GM21717 (cell line): ENCODE measurements around the gene ZNF611.
A peak's percentile ranks its signal among the peaks of the same experiment; 100 is the strongest.
"Not testable (repeated sequence)": the region's sequence is repeated elsewhere in the genome, so short reads cannot be mapped to it uniquely, and the experiment has no call there.

ENCODE experiments used
- ATAC-seq: cut with Tn5 transposase; IDR thresholded peaks from one replicate; pipeline ENCODE4 v1.9.1; 2021; ENCODE audit warnings: mild to moderate bottlenecking, moderate library complexity; ENCODE audit not compliant: unreplicated experiment

Gene ZNF611

GRCh38 chr19:52734893-52735661, at the start of gene ZNF611:
Gene ZNF611 (minus strand): TSS chr19:52735044. CDS start chr19:52715894, 19,150 bp downstream.
- peak; percentile 92 for ATAC-seq

GRCh38 chr19:52782864-52783263, 48.0 kb upstream of the ZNF611 start:
- not testable (repeated sequence) for ATAC-seq

DNA sequence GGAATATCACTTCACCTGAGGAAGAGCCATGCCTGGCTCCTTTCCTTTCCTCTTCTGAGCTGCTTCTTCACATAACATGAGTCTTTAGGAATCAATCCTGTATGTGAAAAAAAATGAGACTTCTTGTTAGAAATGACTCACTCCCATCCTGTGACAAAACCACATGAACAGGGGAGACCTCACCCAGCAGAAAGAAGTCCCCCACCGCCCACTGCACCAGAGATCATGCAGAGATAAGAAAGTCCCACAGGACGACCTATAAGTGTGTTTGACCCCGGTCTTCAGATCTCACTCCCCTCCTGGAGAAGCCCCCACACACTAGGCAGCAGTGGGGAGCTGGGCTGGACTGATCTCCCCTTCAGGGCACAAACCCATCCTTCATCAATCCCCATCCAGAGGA, 44.0 kb upstream of the ZNF611 start:
- ATAC-seq = no peak

- not testable (repeated sequence) for ATAC-seq
These were observed 21.6 kb upstream of the ZNF611 start for GRCh38 chr19:52756447-52756846.

- no peak for ATAC-seq
These were observed 14.9 kb upstream of the ZNF611 start for GRCh38 chr19:52749780-52750179.

DNA sequence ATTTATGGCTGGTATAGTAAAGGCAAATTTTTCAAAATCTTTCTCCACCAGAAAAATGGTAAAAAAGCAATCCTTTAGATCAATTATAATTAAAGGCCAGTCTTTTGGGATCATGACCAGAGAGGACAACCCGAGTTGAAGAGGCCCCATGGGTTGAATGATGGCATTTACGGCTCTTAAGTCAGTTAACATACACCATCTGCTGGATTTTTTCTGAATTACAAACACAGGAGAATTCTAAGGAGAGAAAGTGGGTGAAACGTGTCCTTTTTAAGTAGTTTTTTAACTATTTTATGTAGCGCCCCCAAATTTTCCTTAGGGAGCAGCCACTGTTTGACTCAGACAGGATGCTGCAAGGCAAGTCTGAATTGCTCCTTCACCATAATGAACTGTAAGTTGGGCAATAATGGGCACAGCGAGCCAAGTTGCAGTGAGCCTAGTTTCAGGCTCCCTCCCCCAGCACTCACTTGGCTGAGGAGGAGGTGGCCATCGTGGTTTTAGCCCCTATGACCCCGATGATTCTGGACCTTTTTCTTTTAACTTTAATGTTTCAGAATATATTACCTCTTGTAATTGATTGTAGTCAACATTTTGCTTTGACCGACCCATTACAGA, 13.6 kb upstream of the ZNF611 start:
- ATAC-seq = no peak

DNA sequence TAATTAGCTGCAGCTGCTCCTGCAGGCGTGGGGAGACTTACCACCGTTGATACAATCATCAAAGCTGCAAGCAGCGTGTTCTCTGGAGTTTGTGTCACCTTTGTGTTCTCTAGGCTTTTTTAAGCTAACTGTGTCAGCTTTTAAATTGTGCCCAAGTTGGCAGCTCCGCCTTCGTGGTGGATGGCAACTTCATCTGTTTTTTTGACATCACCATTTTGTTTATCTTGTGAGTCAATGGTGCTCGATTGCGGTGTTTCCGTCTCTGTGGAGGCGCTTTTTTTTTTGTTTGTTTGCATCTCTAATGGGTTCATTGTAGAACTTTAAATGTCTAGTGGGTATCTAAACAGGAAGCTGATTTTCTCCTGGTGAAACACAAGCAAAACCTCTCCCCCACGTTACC, 11.1 kb upstream of the ZNF611 start:
- not testable (repeated sequence) for ATAC-seq

- no peak for ATAC-seq
These were observed 8.2 kb upstream of the ZNF611 start for GRCh38 chr19:52743091-52743490.

DNA sequence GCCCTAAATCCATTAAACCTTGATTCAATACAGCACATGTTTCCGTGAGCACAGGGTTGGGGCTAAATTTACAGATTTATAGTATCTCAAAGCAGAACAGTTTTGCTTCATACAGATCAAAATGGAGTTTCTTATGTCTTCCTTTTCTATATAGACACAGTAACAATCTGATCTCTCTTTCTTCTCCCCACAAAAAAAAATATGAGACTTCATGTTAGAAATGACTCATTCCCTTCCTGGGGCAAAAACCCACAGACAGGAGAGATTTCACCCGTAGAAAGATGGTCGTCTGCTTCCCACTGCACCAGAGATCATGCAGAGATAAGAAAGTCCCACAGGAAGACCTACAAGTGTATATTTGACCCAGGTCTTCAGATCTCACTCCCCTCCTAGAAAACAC, 7.7 kb upstream of the ZNF611 start:
- ATAC-seq = no peak

DNA sequence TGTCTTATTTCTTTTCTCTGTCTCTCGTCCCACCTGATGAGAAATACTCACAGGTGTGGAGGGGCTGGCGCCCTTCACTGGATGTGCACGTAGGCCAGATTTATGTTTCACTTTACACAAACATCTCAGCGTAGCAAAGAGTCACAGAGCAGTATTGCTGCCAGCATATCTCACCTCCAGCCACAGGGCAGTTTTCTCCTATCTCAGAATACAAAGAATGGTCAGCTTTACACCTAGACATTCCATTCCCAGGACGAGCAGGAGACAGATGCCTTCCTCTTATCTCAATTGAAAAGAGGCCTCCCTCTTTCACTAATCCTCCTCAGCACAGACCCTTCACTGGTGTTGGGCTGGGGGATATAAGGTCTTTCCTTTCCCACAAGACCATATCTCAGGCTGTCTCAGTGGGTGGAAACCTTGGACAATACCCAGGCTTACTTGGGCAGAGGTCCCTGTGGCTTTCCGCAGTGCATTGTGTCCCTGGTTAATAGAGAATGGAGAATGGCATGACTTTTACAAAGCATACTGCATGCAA, 7.2 kb upstream of the ZNF611 start:
- no peak for ATAC-seq

GRCh38 chr19:52741371-52741770, 6.5 kb upstream of the ZNF611 start:
- not testable (repeated sequence) for ATAC-seq

DNA sequence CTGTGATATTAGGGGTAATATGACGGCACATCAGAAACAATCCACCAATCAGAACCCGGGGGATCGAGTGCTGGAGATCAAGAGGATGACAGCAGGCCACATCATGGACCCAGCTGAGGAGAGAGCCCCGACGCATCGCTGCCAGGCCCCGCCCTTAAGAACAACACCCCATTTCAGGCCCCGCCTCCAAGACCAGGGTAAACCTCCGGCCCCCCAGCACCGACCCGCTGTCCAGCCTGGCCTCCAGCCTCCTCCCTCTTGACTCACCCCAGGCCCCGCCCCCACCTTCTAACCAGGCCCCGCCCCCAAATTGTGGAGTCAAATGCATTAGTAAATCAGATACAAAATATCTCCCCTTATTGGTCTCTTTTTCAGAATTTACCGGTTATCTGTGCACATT, 4.7 kb upstream of the ZNF611 start:
- ATAC-seq = no peak

DNA sequence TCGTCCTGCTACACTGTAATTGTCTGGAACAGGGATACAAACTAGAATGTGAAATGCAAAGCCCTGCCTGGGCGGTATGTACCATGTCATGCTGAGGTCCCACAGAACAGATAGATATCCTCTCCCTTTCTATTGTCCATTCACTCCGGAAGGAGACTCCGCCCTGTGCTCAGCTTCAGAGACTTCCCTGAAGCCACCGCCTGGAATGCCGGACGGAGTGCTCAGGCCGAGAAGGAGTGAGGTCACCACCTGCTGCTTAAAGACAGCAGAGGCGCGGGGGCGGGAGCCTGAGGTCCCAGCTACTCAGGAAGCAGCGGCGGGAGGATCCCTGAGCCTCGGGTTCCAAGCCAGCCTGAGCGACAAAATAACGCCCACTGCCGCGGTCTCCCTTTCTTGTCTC, 890 bp upstream of the ZNF611 start:
- ATAC-seq = no peak

GRCh38 chr19:52734331-52734892, 432 bp downstream of the ZNF611 start:
- ATAC-seq = peak; percentile 29

- ATAC-seq = not testable (repeated sequence)
These were observed 8.8 kb downstream of the ZNF611 start for GRCh38 chr19:52726051-52726450.

DNA sequence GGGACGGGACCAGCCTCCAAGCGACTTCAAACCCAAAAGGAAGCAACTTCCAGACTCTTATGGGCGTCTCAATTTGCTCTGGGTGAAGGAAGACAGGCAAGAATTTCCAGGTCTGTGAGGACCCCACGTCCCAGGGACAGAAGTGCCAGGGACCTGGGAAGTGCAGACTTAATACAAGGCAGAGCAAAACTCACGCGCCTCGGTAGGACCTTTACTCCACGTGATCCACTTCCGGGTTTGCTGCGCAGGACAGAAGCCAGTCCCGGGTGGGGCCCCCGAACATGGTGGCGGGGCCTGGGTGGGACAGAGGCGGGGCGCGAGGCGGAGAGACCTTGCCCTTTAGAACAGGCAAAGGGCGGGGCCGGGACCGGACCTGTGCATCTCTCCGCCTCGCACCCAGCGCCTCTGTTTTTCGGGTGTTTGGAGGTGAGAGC, 9.3 kb downstream of the ZNF611 start:
- no peak for ATAC-seq

DNA sequence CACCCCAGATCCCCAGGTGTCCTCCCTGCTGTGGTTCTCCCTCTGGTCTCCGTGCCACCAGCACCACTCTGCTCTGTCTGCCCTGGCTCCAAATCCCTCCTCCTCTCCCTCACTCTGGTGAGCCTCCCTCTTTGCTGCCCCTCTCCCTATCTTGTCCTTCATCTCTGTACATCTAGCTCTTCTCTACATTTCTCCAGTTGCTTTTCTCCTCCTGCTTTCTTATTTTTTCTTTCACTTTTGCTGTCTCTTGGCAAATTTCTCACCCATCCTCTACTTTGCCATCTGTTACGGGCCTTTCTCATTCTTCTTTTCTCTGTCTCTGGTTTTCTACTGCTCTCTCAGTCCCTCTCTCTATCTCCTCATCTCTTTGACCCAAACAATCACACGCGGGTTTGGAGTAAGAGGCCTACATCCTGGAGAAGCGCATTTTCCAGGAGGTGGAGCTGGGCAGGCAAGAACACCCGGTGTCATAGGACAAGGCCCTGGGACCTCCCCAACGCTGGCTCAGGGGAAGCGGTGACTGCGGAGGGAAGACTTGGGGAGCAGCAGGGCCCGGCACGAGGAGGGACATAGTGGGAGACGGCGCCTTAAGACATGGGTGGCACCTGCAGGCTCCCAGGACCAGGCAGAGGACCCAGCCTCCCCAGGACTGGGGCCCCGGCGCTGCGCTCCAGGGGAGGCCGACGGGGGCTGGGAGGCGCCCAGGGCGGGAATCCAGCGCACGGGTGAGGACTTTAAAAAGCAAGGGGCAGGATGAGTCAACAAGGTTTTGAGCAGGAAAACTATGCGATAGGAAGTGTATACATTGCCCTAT, 9.9 kb downstream of the ZNF611 start:
- no peak for ATAC-seq

- not testable (repeated sequence) for ATAC-seq
These were observed 10.8 kb downstream of the ZNF611 start for GRCh38 chr19:52723907-52724598.

DNA sequence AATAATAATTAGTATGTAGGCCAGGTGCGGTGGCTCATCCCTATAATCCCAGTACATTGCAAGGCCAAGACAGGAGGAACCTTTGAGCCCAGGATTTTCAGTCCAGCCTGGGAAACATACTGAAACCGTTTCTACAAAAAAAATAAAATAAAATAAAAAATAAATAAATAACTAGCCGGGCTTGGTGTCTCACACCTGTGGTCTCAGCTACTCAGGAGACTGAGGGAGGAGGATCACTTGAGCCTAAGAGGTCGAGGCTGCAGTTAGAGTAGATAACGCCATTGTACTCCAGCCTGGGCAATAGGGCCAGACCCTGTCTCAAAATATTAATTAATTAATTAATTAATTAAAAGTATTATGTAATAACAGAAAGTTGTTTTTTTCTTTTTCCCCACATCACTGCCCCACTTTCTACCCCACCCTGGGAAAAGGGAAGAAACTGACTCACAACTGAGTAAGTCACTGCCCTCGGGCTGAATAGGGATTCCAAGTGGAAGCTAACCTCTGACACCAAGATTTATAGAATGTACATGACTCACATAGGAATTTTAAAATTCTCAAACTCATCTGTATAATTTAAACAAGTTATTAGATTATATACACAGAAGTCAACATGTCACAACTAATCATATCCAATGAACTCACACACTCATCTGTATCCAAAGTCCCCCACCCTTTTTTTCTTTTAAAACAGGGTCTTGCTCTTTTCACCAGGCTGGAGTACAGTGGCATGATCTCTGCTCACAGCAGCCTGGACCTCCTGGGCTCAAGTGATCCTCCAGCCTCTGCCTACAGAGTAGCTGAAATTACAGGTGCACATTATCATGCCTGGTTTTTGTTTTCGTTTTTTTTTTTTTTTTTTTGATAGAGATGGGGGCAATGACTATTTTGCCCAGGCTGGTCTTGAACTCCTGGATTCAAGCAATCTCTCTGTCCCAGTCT, 12.5 kb downstream of the ZNF611 start:
- no peak for ATAC-seq
